OCI-LY1 (cell line): ENCODE measurements around the gene IRF5.

Experiments used
- H2AFZ ChIP-seq: fragments of 200-600 bp; sonication (generic), shearing (Covaris generic); 2 replicates; pipeline ENCODE4 v1.6.0; 2014; ENCODE audit warnings: antibody characterized with exemption, mild to moderate bottlenecking, low read length
- H3F3A ChIP-seq: fragments of 200-600 bp; sonication (generic), shearing (Covaris generic); 2 replicates; pipeline ENCODE4 v1.6.0; 2014; ENCODE audit warnings: mild to moderate bottlenecking, antibody characterized with exemption, low read length, moderate library complexity; ENCODE audit not compliant: insufficient read depth
- H3K27ac ChIP-seq: fragments of 200-600 bp; sonication (generic); 2 replicates; pipeline ENCODE4 v1.5.1; 2014; ENCODE audit warnings: low read length, mixed run types, mild to moderate bottlenecking, low read depth; ENCODE audit not compliant: poor library complexity, severe bottlenecking
- H3K27me3 ChIP-seq: fragments of 200-600 bp; sonication (generic); 2 replicates; pipeline ENCODE4 v1.6.0; 2014; ENCODE audit warnings: antibody characterized with exemption, mild to moderate bottlenecking, low read length, moderate library complexity; ENCODE audit not compliant: insufficient read depth
- H3K36me3 ChIP-seq: fragments of 200-600 bp; sonication (generic); 2 replicates; pipeline ENCODE4 v1.6.1; 2014; ENCODE audit warnings: mild to moderate bottlenecking, antibody characterized with exemption, low read length, moderate library complexity, mixed read lengths; ENCODE audit not compliant: insufficient read depth
- H3K4me1 ChIP-seq: fragments of 200-600 bp; sonication (generic); 2 replicates; pipeline ENCODE4 v1.5.1; 2014; ENCODE audit warnings: mild to moderate bottlenecking, low read length, moderate library complexity; ENCODE audit not compliant: insufficient read depth, severe bottlenecking
- H3K4me2 ChIP-seq: fragments of 200-600 bp; sonication (generic), shearing (Covaris generic); 2 replicates; pipeline ENCODE4 v1.6.1; 2014; ENCODE audit warnings: low read length
- H3K4me3 ChIP-seq: fragments of 200-600 bp; sonication (generic); 2 replicates; pipeline ENCODE4 v1.5.1; 2014; ENCODE audit warnings: low read length, low read depth, mild to moderate bottlenecking, mixed read lengths; ENCODE audit not compliant: poor library complexity, severe bottlenecking
- H3K79me2 ChIP-seq: fragments of 200-600 bp; shearing (Covaris generic); 2 replicates; pipeline ENCODE4 v1.6.1; 2016; ENCODE audit warnings: mixed run types, low read length, mixed read lengths; ENCODE audit not compliant: insufficient read depth
- H3K9ac ChIP-seq: fragments of 200-600 bp; sonication (generic), shearing (Covaris generic); 2 replicates; pipeline ENCODE4 v1.6.1; 2014; ENCODE audit warnings: mild to moderate bottlenecking, low read length, mixed read lengths
- H3K9me2 ChIP-seq: fragments of 200-600 bp; sonication (generic), shearing (Covaris generic); 2 replicates; pipeline ENCODE4 v1.6.1; 2014; ENCODE audit warnings: low read depth, mild to moderate bottlenecking, low read length, mixed read lengths
- H3K9me3 ChIP-seq: fragments of 200-600 bp; shearing (Covaris generic); 2 replicates; pipeline ENCODE4 v1.6.1; 2014; ENCODE audit warnings: low read length, mixed read lengths
- H4K20me1 ChIP-seq: fragments of 200-600 bp; sonication (generic), shearing (Covaris generic); 2 replicates; pipeline ENCODE4 v1.6.0; 2016; ENCODE audit warnings: mild to moderate bottlenecking, low read length; ENCODE audit not compliant: insufficient read depth
- CTCF ChIP-seq: fragments of 200-600 bp; sonication (generic), shearing (Covaris generic); IDR thresholded peaks from 2 replicates; pipeline ENCODE4 v1.5.1; 2017; ENCODE audit warnings: mild to moderate bottlenecking, antibody characterized with exemption, low read length, moderate library complexity, mixed read lengths
- EZH2 ChIP-seq: fragments of 200-600 bp; sonication (generic), shearing (Covaris generic); IDR thresholded peaks from 2 replicates; pipeline ENCODE4 v1.8.0; 2017; ENCODE audit warnings: borderline replicate concordance, mixed run types, mild to moderate bottlenecking, antibody characterized with exemption, low read length, moderate library complexity, mixed read lengths

IRF5 gene

GRCh38 chr7:128955981-128956380 lies 18.3 kb downstream of the IRF5 start:
- H4K20me1 ChIP-seq = no peaks in the 10 kb centered on the region
- H3K79me2 ChIP-seq = no peaks in the 10 kb centered on the region
- H3K27me3 ChIP-seq = no peaks in the 10 kb centered on the region
- no peak overlapping the region for H2AFZ ChIP-seq
- H3K4me2 ChIP-seq = no peak overlapping the region
- peaks cover 6% of the 10 kb centered on the region; the same call in 1 of the 2 replicates for H3F3A ChIP-seq
- peaks cover 15% of the 10 kb centered on the region for H3K4me1 ChIP-seq
- TF ChIP-seq CTCF = no peak
- no peak for TF ChIP-seq EZH2
- H3K27ac ChIP-seq = peak overlapping the region; percentile 75
- no peaks in the 10 kb centered on the region for H3K9me3 ChIP-seq
- no peaks in the 10 kb centered on the region for H3K9me2 ChIP-seq
- no peak overlapping the region for H3K4me3 ChIP-seq
- peaks cover 89% of the 10 kb centered on the region for H3K36me3 ChIP-seq
- no peak overlapping the region for H3K9ac ChIP-seq

- no peaks in the 10 kb centered on the region for H3K79me2 ChIP-seq
- H3K4me3 ChIP-seq = no peak overlapping the region
- no peak overlapping the region for H3K27ac ChIP-seq
- H4K20me1 ChIP-seq = no peaks in the 10 kb centered on the region
- 0 out of 2 replicates have a peak, but pooled peaks cover 3% of the 10 kb centered on the region for H3F3A ChIP-seq
- H3K9ac ChIP-seq = no peak overlapping the region
- no peaks in the 10 kb centered on the region for H3K27me3 ChIP-seq
- no peaks in the 10 kb centered on the region for H3K9me2 ChIP-seq
- H2AFZ ChIP-seq = no peak overlapping the region
- no peaks in the 10 kb centered on the region for H3K9me3 ChIP-seq
- peaks cover 25% of the 10 kb centered on the region for H3K4me1 ChIP-seq
- peaks cover 89% of the 10 kb centered on the region for H3K36me3 ChIP-seq
- TF ChIP-seq CTCF = no peak
- H3K4me2 ChIP-seq = no peak overlapping the region
These were observed 21.6 kb downstream of the IRF5 start for GRCh38 chr7:128959296-128959695.

- no peak for TF ChIP-seq EZH2
These were observed 23.4 kb downstream of the IRF5 start for GRCh38 chr7:128961030-128961659.

GRCh38 chr7:128962899-128963298 lies 25.2 kb downstream of the IRF5 start:
- Histone ChIP-seq H3K27ac (no peak overlapping the region), H3K27me3 (no peaks in the 10 kb centered on the region), H3F3A (0 out of 2 replicates have a peak, but pooled peaks cover 3% of the 10 kb centered on the region), H3K9me3 (no peaks in the 10 kb centered on the region), H3K9me2 (no peaks in the 10 kb centered on the region), H2AFZ (no peak overlapping the region), H3K36me3 (peaks cover 90% of the 10 kb centered on the region), H3K4me3 (no peak overlapping the region), H3K4me2 (no peak overlapping the region), H4K20me1 (no peaks in the 10 kb centered on the region), H3K4me1 (peaks cover 9% of the 10 kb centered on the region), H3K9ac (no peak overlapping the region), H3K79me2 (no peaks in the 10 kb centered on the region)
- TF ChIP-seq CTCF (no peak), EZH2 (no peak)

More at GRCh38 chr7:128961030-128961659, 23.4 kb downstream of the IRF5 start:
- no peak overlapping the region for H3K27ac ChIP-seq
- no peaks in the 10 kb centered on the region for H3K9me3 ChIP-seq
- H2AFZ ChIP-seq = no peak overlapping the region
- H3K4me1 ChIP-seq = peaks cover 9% of the 10 kb centered on the region
- H4K20me1 ChIP-seq = no peaks in the 10 kb centered on the region
- no peaks in the 10 kb centered on the region for H3K9me2 ChIP-seq
- 0 out of 2 replicates have a peak, but pooled peaks cover 3% of the 10 kb centered on the region for H3F3A ChIP-seq
- H3K36me3 ChIP-seq = peaks cover 90% of the 10 kb centered on the region
- no peaks in the 10 kb centered on the region for H3K79me2 ChIP-seq
- no peaks in the 10 kb centered on the region for H3K27me3 ChIP-seq
- H3K4me3 ChIP-seq = no peak overlapping the region
- no peak overlapping the region for H3K9ac ChIP-seq
- no peak overlapping the region for H3K4me2 ChIP-seq
